Muscle layer of duodenum (tissue), 2 donors: ENCODE results near the gene LRRC32.
"Not testable (repeated sequence)": the region's sequence is repeated elsewhere in the genome, so short reads cannot be mapped to it uniquely, and the experiment has no call there.

ENCODE experiments used
- H3K27ac ChIP-seq: one replicate; pipeline ENCODE4 v1.7.0; 2013; ENCODE audit warnings: mild to moderate bottlenecking, low read length
- H3K27me3 ChIP-seq: one replicate; pipeline ENCODE4 v1.7.0; 2013; ENCODE audit warnings: low read depth, mild to moderate bottlenecking, control low read depth, low read length
- H3K36me3 ChIP-seq, 2 donors: one replicate each; pipeline ENCODE4 v1.7.0; 2013; ENCODE audit warnings: low read length in 2 of 2, control low read depth in 1 of 2, mild to moderate bottlenecking in 1 of 2; ENCODE audit not compliant: insufficient read depth in 2 of 2, control insufficient read depth in 1 of 2
- H3K4me1 ChIP-seq, 2 donors: one replicate each; pipeline ENCODE4 v1.7.0; 2013; ENCODE audit warnings: low read length in 2 of 2, mild to moderate bottlenecking in 2 of 2, control low read depth in 1 of 2, moderate library complexity in 1 of 2; ENCODE audit not compliant: insufficient read depth in 2 of 2, control insufficient read depth in 1 of 2
- H3K4me3 ChIP-seq, 2 donors: one replicate each; pipeline ENCODE4 v1.7.0; 2013; ENCODE audit warnings: low read length in 2 of 2, low read depth in 1 of 2, mild to moderate bottlenecking in 1 of 2
- H3K9me3 ChIP-seq, 2 donors: one replicate each; pipeline ENCODE4 v1.7.0; 2013; ENCODE audit warnings: low read length in 2 of 2, control low read depth in 1 of 2, mild to moderate bottlenecking in 1 of 2; ENCODE audit not compliant: control insufficient read depth in 1 of 2
- donor health status: healthy.

LRRC32 gene

DNA sequence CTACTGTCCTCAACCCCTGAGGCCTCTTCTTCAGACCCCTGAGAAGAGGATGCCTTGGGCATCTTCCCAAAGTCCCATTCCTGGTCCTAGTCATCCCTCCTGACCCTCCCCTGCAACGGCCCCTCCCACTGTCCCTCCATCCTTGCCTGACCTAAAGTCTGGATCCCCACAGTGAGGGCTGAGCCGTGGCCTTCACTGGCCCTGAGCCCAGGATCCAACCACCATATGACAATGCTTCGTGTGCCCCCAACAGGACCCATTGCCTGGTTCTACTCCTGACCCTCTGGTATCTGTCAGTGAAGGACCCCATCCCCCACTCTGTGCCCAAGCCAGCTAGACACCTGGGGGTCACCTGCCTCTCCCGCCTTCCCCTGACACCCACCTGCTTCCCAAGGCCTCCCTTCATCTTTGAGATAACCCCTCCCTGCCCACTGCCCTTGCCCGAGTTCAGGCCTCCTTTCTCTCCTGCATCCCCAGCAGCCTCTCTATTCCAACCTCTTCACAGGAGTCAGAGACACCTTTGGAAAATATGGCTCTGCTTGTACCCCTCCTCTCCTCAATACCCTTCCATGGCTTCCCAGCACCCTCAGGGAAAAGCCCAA lies 48.0 kb downstream of the LRRC32 start:
- H3K36me3 ChIP-seq = no peaks in the 10 kb centered on the region
- peaks cover 7 to 12% of the 10 kb centered on the region in 2 donors for H3K9me3 ChIP-seq
- no peak overlapping the region for H3K27ac ChIP-seq
- no peaks in the 10 kb centered on the region for H3K4me1 ChIP-seq
- H3K4me3 ChIP-seq = no peak overlapping the region
- no peaks in the 10 kb centered on the region for H3K27me3 ChIP-seq

DNA sequence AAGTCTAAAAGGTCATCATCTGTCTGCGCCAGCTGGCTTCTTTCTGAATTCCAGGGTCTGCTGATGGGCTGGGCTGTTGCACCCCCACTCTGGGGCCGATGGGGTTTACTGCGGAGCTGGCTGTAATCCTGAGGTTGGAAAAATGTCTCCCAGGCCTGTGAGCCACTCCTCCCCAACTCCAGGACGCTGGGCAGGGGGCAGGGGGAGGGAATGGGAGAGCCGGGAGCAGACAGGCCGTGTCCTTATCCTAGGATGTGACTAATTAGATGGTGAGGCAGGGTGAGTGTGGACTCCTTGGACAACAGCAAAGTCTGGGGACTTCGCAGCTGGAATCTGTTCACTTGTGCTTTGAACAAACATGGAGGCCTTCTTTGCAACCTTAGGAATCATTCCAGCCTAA lies 48.7 kb downstream of the LRRC32 start:
- Histone ChIP-seq H3K36me3 (no peaks in the 10 kb centered on the region), H3K4me3 (no peak overlapping the region), H3K27me3 (no peaks in the 10 kb centered on the region), H3K9me3 (peaks cover 7 to 12% of the 10 kb centered on the region in 2 donors), H3K27ac (no peak overlapping the region), H3K4me1 (no peaks in the 10 kb centered on the region)

DNA sequence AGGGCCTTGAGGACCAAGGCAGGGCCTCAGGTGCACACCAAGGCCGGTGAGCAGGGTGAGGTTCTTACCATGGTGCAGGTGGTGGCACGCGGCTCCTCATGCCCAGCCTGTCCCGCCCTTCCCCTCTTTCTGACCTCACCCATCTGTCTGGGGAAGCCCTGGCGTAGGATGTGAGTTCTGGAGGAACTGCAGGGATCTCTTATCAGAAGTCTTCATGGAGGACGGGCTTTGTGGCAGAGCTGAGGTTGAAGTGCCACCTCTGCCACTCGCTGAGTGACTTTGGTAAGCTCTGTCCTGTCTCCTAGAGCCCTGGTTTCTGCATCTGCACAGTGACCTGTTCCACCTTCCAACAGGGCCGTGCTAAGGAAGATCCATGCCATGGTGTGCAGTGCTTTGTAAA lies 49.1 kb downstream of the LRRC32 start:
- Histone ChIP-seq H3K9me3 (peaks cover 7 to 11% of the 10 kb centered on the region in 2 donors), H3K27ac (no peak overlapping the region), H3K4me1 (no peaks in the 10 kb centered on the region), H3K4me3 (no peak overlapping the region), H3K27me3 (no peaks in the 10 kb centered on the region), H3K36me3 (no peaks in the 10 kb centered on the region)

DNA sequence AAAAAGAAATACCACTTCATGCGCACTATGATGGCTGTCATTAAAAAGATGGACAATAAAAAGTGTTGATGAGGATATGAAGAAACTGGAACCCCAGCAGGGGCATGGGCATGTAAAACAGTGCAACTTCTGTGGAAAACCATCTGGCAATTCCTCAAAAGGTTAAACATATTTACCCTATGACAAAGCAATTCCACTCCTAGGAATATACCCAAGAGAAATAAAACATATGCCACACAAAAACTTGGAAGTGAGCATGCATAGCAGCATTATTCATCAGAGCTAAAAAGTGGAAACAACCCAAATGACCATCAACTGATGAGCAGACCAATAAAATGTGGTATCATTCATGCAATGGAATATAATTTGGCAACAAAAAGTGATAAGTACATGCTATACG lies 50.1 kb downstream of the LRRC32 start:
- Histone ChIP-seq H3K27ac (no peak overlapping the region), H3K9me3 (peaks cover 0 to under 1% of the 10 kb centered on the region in 2 donors), H3K4me1 (no peaks in the 10 kb centered on the region), H3K4me3 (no peak overlapping the region), H3K36me3 (no peaks in the 10 kb centered on the region), H3K27me3 (no peaks in the 10 kb centered on the region)

DNA sequence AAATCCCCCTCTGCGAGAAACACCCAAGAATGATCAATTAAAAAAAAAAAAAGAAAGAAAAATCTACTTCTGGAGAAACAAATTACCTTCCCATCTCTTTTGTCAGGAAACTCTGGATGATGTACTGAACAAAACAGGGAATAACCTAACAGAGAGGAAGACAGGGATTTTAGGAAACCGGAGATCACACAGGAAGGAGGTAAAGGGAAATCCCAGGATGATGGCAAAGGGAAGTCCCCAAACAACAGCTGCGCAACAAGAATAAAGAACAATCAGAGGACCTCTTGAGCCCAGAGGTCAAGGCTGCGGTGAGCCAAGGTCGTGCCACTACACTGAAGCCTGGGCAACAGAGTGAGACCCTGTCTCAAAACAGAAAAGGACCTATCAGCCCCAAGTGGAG lies 50.7 kb downstream of the LRRC32 start:
- H3K27ac ChIP-seq, H3K27me3 ChIP-seq, H3K9me3 ChIP-seq, H3K4me1 ChIP-seq, H3K4me3 ChIP-seq, H3K36me3 ChIP-seq: not testable (repeated sequence)

DNA sequence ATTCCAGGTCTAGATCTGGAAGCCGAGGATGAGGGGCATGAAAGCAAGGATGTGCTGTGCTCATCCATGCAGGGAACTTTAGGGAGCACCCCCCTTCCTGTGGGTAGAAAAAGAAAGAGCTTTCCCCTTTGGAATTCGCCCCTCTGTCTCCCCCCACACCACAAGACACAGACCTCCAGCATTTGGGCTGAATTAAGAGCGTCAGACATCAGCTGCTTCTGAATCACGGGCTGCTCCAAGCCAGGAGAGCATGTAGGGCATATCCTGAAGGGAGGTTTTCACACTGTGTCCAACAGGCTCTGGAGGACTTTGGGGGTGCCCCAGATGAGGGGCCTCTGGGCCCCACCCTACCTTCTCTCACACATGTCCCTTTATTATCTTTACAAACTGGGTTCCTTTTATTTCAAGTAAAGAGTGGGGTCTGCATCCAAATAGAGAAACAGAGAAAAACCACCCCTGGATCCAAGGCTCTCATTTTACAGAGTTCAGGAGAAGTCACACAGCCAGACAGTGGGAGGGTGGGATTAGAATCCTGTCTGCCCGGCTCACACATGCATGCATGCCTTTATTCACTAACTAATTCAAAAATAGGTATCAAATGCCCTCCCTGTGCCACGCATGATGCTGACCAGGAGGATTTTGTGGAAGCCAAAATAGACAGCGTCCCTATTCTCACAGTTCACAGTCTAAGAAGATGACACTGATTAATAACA lies 52.8 kb downstream of the LRRC32 start:
- Histone ChIP-seq H3K4me1 (peaks cover 0 to 9% of the 10 kb centered on the region in 2 donors), H3K4me3 (no peak overlapping the region), H3K9me3 (no peaks in the 10 kb centered on the region), H3K36me3 (no peaks in the 10 kb centered on the region), H3K27ac (no peak overlapping the region), H3K27me3 (no peaks in the 10 kb centered on the region)

DNA sequence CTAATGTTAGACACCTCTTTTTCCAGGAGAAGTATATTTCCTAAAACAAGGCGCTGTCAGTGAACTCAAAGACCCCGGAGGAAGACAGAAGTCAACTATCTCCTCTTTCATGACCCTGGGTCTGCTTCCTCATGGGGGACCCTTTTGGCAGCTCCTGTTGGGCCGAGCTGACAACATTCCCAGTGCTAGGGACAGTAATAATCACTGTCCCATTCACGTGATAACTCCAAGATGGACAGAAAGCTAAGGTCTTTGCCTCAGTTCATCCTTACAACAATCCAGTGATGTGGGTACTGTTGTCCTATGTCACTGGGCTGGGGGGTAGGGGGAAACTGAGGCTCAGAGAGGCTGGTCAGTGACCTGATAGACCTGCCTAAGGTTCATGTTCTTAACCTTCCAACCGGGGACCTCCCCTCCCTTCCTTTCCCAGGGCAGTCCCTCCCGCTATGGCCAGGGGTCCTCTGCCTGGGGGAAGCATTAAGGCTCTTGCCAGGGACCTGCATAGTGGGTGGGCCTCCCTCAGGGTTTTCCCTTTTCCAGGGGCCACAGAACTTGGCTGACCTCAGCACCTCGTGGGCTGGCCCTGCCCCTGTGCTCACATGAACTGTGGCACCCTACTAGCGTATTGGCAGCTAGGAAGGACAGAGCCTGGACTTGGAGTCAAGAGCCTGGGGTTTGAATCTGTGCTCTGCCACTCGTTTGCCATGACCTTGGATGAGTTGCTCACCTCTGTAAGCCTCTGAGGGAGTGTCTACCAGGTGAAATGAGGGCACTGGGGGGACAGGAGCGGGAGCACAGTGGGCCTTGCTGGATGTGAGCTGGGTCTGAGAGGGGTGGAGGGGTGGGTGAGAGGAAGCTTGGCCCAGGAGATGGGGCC lies 53.6 kb downstream of the LRRC32 start:
- no peaks in the 10 kb centered on the region for H3K27me3 ChIP-seq
- no peaks in the 10 kb centered on the region for H3K9me3 ChIP-seq
- no peak overlapping the region for H3K27ac ChIP-seq
- H3K36me3 ChIP-seq = no peaks in the 10 kb centered on the region
- H3K4me3 ChIP-seq = no peak overlapping the region
- peaks cover 0 to 9% of the 10 kb centered on the region in 2 donors for H3K4me1 ChIP-seq

DNA sequence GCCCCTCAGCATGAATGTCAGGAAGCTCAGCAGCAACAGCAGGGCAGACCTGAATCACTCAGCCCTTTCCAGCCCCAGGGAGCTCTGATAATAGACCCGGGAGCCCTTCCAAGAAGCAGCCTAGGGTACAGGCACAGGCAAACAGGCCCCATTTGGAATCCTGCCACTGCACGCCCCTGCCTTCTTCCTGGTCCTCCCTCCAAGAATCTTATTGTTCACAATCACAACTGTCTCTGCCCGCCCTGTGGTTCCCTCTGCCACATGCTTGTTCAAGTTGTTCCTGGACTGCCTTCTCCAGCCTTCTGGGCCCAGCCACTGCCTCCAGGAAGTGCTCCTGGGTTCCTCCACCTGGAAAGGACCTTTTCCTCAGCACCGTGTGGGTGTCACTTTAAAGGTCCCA lies 54.6 kb downstream of the LRRC32 start:
- no peak overlapping the region for H3K4me3 ChIP-seq
- H3K36me3 ChIP-seq = no peaks in the 10 kb centered on the region
- H3K27ac ChIP-seq = no peak overlapping the region
- H3K27me3 ChIP-seq = no peaks in the 10 kb centered on the region
- H3K4me1 ChIP-seq = peaks cover 0 to 14% of the 10 kb centered on the region in 2 donors
- no peaks in the 10 kb centered on the region for H3K9me3 ChIP-seq

DNA sequence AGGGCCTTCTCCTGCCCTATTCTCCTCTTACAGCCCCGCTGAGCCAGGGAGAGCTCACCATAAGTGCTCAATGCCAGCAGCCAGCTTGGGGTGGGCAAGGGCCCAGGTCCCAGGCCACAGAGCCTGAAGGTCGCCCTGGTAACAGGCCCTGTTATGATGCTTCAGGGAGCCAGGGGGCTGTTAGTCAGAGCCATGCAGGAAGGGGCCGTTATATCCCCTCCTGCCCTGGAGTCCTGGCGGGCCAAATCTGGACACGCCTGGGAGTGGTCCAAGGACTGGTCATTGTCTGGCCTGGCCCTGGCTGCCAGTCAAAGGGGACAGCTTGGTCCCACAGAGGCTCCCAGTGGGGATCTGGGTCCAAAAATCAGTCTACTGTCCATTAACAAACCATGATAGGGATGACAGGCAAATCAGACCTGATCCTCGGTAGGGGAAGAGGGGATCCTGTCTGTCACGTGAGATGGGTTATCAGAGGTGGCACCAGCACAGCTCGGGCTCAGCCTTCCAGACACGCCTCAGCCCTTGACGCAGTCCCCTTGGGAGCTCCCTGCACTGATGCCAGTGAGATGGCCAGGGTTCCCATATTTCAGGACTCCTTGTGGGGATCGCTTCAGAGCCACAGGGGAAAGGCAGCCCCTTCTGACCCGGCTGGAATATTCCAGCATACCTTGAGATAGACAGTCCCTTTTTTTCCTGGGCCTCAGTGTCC lies 55.9 kb downstream of the LRRC32 start:
- peaks cover 0 to 26% of the 10 kb centered on the region in 2 donors for H3K4me1 ChIP-seq
- no peaks in the 10 kb centered on the region for H3K9me3 ChIP-seq
- H3K27me3 ChIP-seq = no peaks in the 10 kb centered on the region
- no peaks in the 10 kb centered on the region for H3K36me3 ChIP-seq
- H3K4me3 ChIP-seq = no peak overlapping the region
- H3K27ac ChIP-seq = no peak overlapping the region

DNA sequence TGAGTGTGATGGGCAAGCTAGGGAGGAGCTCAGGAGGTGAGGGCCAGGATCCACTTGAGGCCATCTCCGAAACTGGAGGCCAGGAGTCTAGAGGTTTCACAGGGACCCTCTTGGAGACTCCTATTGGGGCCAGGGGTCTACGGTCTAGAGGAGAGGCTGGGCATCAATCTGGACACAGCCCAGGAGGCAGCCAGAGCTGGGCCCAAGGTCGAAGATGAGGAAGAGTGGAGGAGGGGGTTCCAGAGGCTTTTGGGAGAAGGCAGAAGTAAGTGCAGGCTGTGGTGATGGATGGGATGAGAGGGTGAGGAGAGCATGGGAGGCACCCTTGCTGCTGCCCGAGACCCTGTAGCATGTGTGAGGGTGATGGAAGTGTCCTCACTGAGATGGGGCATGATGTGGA lies 56.6 kb downstream of the LRRC32 start:
- Histone ChIP-seq H3K4me1 (peaks cover 0 to 28% of the 10 kb centered on the region in 2 donors), H3K27me3 (no peaks in the 10 kb centered on the region), H3K27ac (no peak overlapping the region), H3K36me3 (no peaks in the 10 kb centered on the region), H3K9me3 (no peaks in the 10 kb centered on the region), H3K4me3 (no peak overlapping the region)

DNA sequence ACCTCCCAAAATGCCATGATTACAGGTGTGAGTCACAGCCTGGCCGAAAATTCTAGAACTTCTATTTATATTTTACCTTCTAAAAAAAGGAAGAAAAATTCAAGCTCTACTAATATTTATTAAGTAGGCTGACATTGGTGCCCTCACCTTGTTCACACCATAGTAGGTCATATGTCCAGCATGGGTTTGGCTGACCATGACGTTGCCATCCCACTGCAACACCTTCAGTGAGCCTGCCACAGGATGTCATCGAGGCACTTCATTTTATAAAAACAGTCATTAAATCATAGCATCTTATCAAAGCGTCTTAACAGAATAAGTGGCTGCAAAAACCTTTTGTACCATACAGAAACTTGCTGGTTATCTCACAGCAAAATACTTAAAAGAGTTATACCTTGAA lies 58.3 kb downstream of the LRRC32 start:
- Histone ChIP-seq H3K36me3 (no peaks in the 10 kb centered on the region), H3K4me3 (no peak overlapping the region), H3K4me1 (peaks cover 0 to 28% of the 10 kb centered on the region in 2 donors), H3K9me3 (no peaks in the 10 kb centered on the region), H3K27ac (no peak overlapping the region), H3K27me3 (no peaks in the 10 kb centered on the region)
